Colonic mucosa (tissue), 4 donors: ENCODE results near the gene FAAH. TPM values are rescaled to one million over a fixed set of nuclear protein-coding genes. Genes with fewer than 3 reads are reported as not detected.

ENCODE experiments used
- DNase-seq: peaks from one replicate; pipeline ENCODE4 v3.0.0-alpha.2; 2020
- H3K27ac ChIP-seq: fragments of 200-600 bp; one replicate; pipeline ENCODE4 v1.8.0; 2021
- H3K27me3 ChIP-seq: fragments of 200-600 bp; one replicate; pipeline ENCODE4 v1.8.0; 2021
- H3K36me3 ChIP-seq: fragments of 200-600 bp; one replicate; pipeline ENCODE4 v1.8.0; 2021
- H3K4me1 ChIP-seq: fragments of 200-600 bp; one replicate; pipeline ENCODE4 v1.8.0; 2021; ENCODE audit warnings: mild to moderate bottlenecking
- H3K4me3 ChIP-seq: fragments of 200-600 bp; one replicate; pipeline ENCODE4 v1.8.0; 2021
- H3K9ac ChIP-seq, 2 donors: one replicate each; pipeline ENCODE4 v1.7.0; 2013; ENCODE audit warnings: control low read depth in 2 of 2, low read depth in 2 of 2, low read length in 2 of 2
- H3K9me3 ChIP-seq: fragments of 200-600 bp; one replicate; pipeline ENCODE4 v1.8.0; 2021
- intact Hi-C: fragments of 100-400 bp; cut with DNase I; formaldehyde crosslinking; loops from one replicate; pipeline ENCODE4 v1.14.1; 2022
- total RNA-seq, 2 donors: library from RNA; stranded (reverse); fragmentation: NEBNext Ultra II Directional in 1 of 2; extraction: Animal tissue kit (Norgen Biotek cat#: 25700) in 1 of 2; gene quantifications; one replicate each; pipeline ENCODE4 v1.2.1, GENCODE V29; 2021
- TF ChIP-seq, protein P1 (sequence below): fragments of 200-600 bp; IDR thresholded peaks from one replicate; pipeline ENCODE4 v1.8.0; 2022; ENCODE audit warnings: antibody characterized with exemption, mild to moderate bottlenecking
- donor health status: healthy.
- donor health status: DM: no; HTN: no; CAD: no.
- donor health status: DM: no; HTN: no; CAD: no.

FAAH gene
- total RNA-seq, 2 donors from 2014 or later = 70.0 to 117 TPM

DNA sequence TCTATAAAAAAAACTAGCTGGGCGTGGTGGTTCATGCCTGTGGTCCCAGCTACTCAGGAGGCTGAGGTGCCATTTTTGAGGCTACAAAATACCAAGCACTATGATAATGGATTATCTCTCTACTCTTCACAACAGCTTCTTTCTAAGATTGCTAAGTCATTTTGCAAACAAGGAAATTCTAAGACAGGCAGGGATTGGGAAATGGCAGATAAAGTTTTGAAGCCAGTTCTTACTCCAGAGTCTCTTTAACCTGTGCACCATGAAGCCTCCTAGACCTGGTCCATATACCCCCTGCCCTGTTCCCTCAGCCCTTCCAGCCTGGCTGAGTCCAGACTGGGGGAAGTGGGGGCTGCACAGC is 56.0 kb downstream of the FAAH start:
- H3K27me3 ChIP-seq = peaks cover 29% of the 10 kb centered on the region
- no peaks in the 10 kb centered on the region for H3K9me3 ChIP-seq
- H3K9ac ChIP-seq = no peak overlapping the region
- H3K36me3 ChIP-seq = no peaks in the 10 kb centered on the region
- intact Hi-C loops = no loop called here
- no peak overlapping the region for H3K4me3 ChIP-seq
- no peak for DNase-seq
- H3K27ac ChIP-seq = no peak overlapping the region
- no peaks in the 10 kb centered on the region for H3K4me1 ChIP-seq
- TF ChIP-seq, protein P1, sequence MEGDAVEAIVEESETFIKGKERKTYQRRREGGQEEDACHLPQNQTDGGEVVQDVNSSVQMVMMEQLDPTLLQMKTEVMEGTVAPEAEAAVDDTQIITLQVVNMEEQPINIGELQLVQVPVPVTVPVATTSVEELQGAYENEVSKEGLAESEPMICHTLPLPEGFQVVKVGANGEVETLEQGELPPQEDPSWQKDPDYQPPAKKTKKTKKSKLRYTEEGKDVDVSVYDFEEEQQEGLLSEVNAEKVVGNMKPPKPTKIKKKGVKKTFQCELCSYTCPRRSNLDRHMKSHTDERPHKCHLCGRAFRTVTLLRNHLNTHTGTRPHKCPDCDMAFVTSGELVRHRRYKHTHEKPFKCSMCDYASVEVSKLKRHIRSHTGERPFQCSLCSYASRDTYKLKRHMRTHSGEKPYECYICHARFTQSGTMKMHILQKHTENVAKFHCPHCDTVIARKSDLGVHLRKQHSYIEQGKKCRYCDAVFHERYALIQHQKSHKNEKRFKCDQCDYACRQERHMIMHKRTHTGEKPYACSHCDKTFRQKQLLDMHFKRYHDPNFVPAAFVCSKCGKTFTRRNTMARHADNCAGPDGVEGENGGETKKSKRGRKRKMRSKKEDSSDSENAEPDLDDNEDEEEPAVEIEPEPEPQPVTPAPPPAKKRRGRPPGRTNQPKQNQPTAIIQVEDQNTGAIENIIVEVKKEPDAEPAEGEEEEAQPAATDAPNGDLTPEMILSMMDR = no peak

DNA sequence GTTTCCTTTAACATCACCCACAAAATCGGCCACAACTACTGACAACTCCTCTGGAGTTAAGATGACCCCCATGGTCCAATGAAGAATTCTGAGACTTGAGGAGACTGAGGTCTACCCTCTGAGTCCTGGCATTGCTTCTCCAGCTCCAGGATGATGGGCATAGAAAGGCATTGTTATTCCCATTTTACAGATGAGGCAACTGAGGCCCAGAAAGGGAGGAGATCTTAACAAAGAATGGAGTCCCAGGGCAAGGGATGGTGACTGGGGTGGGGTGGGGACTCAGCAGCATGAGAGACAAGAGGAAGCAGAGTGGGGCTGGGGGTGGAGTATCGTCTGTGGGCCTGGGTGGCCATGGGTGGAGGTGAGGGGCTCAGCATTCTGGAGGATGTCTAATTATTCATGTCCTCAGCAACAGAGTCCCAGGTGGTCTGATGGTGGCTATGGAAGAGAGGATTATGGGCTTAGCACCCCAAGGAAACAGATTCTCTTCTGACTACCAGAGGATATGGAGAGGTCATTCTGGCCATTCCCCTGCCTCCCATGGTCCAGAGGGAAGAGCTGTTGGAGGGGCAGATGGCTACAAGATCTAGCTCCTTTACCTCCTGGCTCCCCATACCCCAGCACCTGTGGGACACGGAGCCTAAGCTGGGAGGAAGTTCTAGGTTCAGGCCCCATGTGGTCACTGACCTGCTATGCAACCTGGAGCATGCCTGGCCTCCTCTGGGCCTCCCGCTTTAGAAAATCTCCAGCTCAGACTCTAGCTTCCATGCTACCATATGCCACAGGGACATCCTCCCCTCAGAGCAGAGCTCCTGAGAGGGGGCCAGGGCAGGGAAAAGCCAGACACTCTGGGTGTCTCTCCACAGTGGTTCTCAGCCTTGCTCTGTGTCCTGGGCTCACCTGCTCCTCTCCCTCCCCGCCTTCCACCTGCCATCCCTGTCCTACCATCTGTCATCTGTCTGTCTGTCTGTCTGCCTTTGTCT is 58.1 kb downstream of the FAAH start:
- Histone ChIP-seq H3K4me1 (no peaks in the 10 kb centered on the region), H3K4me3 (no peak overlapping the region), H3K27me3 (peaks cover 25% of the 10 kb centered on the region), H3K9me3 (no peaks in the 10 kb centered on the region), H3K9ac (no peak overlapping the region), H3K27ac (no peak overlapping the region), H3K36me3 (no peaks in the 10 kb centered on the region)
- TF ChIP-seq, protein P1 = no peak
- DNase-seq = no peak
- intact Hi-C loops = no loop called here

DNA sequence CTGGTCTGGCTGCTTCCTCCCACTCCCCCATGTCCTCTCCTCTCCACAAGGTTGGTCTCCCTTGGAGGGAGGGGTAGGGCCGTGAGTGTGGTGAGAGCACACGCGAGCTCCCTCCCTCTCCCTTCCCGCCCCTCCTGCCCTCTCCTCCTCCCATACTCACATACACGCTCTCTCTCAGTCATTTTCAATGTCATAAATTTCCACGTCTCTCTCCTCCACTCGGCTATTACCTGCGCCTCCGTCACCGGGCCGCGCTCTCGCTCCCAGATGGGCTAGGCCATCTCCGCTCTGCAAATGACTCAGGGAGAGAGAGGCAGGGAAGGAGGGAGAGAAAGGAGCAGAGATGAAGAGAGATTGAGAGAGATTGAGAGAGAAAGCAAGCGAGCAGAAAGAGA is 58.8 kb downstream of the FAAH start:
- Histone ChIP-seq H3K9me3 (no peaks in the 10 kb centered on the region), H3K4me1 (no peaks in the 10 kb centered on the region), H3K36me3 (no peaks in the 10 kb centered on the region), H3K9ac (no peak overlapping the region), H3K27ac (no peak overlapping the region), H3K27me3 (peaks cover 18% of the 10 kb centered on the region), H3K4me3 (no peak overlapping the region)
- no peak for DNase-seq
- TF ChIP-seq, protein P1 = no peak
- intact Hi-C loops = no loop called here

DNA sequence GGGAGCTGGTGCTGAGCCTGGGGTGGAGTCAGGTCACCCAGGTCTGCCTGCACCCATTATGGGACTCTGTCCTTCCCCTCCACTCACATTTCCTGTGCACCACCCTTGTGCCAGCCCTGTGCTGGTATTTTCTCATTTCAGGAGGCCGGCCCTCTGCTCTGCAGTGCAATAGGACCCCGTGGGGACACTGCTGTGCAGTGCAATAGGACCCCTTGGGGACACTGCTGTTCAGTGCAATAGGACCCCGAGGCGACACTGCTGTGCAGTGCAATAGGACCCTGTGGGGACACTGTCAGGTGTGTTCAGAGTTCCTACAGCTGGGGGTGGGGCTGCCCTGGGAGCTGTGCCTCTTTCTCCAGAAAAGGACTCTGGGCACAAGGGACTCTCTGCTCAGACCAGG is 59.3 kb downstream of the FAAH start:
- Histone ChIP-seq H3K27me3 (peaks cover 13% of the 10 kb centered on the region), H3K27ac (no peak overlapping the region)
- intact Hi-C loops = no loop called here

DNA sequence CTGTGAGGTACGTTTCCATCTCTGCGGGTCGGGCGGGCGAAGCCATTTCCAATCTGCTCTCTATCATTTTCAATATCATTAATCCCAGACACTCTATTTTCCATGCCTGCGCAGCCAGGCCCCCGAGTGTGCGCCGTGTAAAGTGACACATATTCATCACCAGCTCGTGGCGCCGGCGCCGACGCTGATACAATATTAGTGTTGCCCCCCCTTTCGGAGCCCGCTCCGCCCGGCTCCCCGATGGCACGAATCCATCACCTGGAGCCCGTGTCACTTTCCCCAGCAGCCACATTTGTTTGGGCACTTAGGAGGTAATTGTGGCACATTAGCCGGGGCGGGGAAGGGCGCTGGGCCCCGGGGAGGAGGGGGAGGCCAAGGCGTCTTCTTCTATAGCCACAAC is 61.8 kb downstream of the FAAH start:
- Histone ChIP-seq H3K36me3 (no peaks in the 10 kb centered on the region), H3K9ac (no peak overlapping the region), H3K4me3 (no peak overlapping the region), H3K9me3 (no peaks in the 10 kb centered on the region), H3K27me3 (no peaks in the 10 kb centered on the region), H3K27ac (no peak overlapping the region), H3K4me1 (no peaks in the 10 kb centered on the region)
- intact Hi-C loops = no loop called here
- TF ChIP-seq, protein P1 = no peak
- no peak for DNase-seq

More for the DNA sequence above, 59.3 kb downstream of the FAAH start:
- TF ChIP-seq, protein P1 = no peak
- Histone ChIP-seq H3K9me3 (no peaks in the 10 kb centered on the region), H3K36me3 (no peaks in the 10 kb centered on the region), H3K4me3 (no peak overlapping the region), H3K4me1 (no peaks in the 10 kb centered on the region), H3K9ac (no peak overlapping the region)
- no peak for DNase-seq
